K562 (cell line): ENCODE measurements around the gene SEC23IP. TPM values are rescaled to one million over a fixed set of nuclear protein-coding genes. Genes with fewer than 3 reads are reported as not detected.
A peak's percentile ranks its signal among the peaks of the same experiment; 100 is the strongest.

Experiments
- CAMTA2 ChIP-seq: fragments of 250-450 bp; sonication (Bioruptor Pico); conservative IDR thresholded peaks from 2 replicates; pipeline ENCODE4 v1.5.1; 2022
- CSDE1 ChIP-seq, 2 experiments: fragments of 450-650 bp; IDR thresholded peaks; 2 replicates each; pipeline ENCODE4 v1.6.1; 2016; ENCODE audit warnings: mild to moderate bottlenecking in 1 of 2
- E2F1 ChIP-seq: sonication (generic); formaldehyde crosslinking; IDR thresholded peaks from 2 replicates; pipeline ENCODE4 v1.8.1; 2023; ENCODE audit warnings: mild to moderate bottlenecking, missing genetic modification reagents, moderate library complexity
- ERF ChIP-seq: fragments of 450-650 bp; formaldehyde crosslinking; IDR thresholded peaks from 2 replicates; pipeline ENCODE4 v1.4.0; 2020; ENCODE audit warnings: mild to moderate bottlenecking, mixed read lengths
- MCM5 ChIP-seq: fragments of 450-650 bp; IDR thresholded peaks from 2 replicates; pipeline ENCODE4 v1.6.1; 2016; ENCODE audit warnings: low read depth
- MEF2A ChIP-seq: IDR thresholded peaks from 2 replicates; pipeline ENCODE4 v1.6.1; 2011; ENCODE audit warnings: low read depth, mild to moderate bottlenecking, low read length, moderate library complexity; ENCODE audit not compliant: control insufficient read depth
- MEIS2 ChIP-seq: fragments of 450-650 bp; IDR thresholded peaks from 2 replicates; pipeline ENCODE4 v1.6.1; 2014; ENCODE audit warnings: mild to moderate bottlenecking; ENCODE audit not compliant: partially characterized antibody
- NFATC3 ChIP-seq: fragments of 450-650 bp; IDR thresholded peaks from 2 replicates; pipeline ENCODE4 v1.6.1; 2017; ENCODE audit warnings: mild to moderate bottlenecking
- NFIC ChIP-seq: fragments of 450-650 bp; IDR thresholded peaks from 2 replicates; pipeline ENCODE4 v1.6.1; 2017; ENCODE audit warnings: mild to moderate bottlenecking, inconsistent platforms
- POLR3G ChIP-seq: IDR thresholded peaks from 2 replicates; pipeline ENCODE4 v1.6.1; 2011; ENCODE audit not compliant: insufficient read length, insufficient replicate concordance; ENCODE audit errors: extremely low read depth
- PTTG1 ChIP-seq: fragments of 450-650 bp; IDR thresholded peaks from 2 replicates; pipeline ENCODE4 v1.6.1; 2016; ENCODE audit warnings: low read depth, mild to moderate bottlenecking, missing genetic modification characterization, missing compliant biosample characterization
- RBM25 ChIP-seq: fragments of 200-400 bp; formaldehyde crosslinking; IDR thresholded peaks from 2 replicates; pipeline ENCODE4 v1.6.1; 2018; ENCODE audit warnings: low read length, low read depth, moderate library complexity; ENCODE audit not compliant: severe bottlenecking
- RERE ChIP-seq: sonication (generic); formaldehyde crosslinking; IDR thresholded peaks from 2 replicates; pipeline ENCODE4 v1.8.0; 2023; ENCODE audit warnings: missing genetic modification reagents, mild to moderate bottlenecking, borderline replicate concordance
- TBL1XR1 ChIP-seq, 2 experiments: IDR thresholded peaks; 2 replicates each; pipeline ENCODE4 v1.6.1; 2012; ENCODE audit warnings: improper control_type of control experiment in 2 of 2, low read length in 2 of 2, mild to moderate bottlenecking in 1 of 2
- TEAD4 ChIP-seq, 2 experiments: sonication (generic) in 1 of 2; formaldehyde crosslinking in 1 of 2; IDR thresholded peaks; 2 replicates each; pipeline versions ENCODE4 v1.6.1 to v1.8.0; 2012 to 2022; ENCODE audit warnings: borderline replicate concordance in 1 of 2, inconsistent platforms in 1 of 2, low read length in 1 of 2, mild to moderate bottlenecking in 1 of 2, missing genetic modification reagents in 1 of 2
- TRIM25 ChIP-seq: fragments of 450-650 bp; IDR thresholded peaks from 2 replicates; pipeline ENCODE4 v1.7.0; 2016; ENCODE audit warnings: borderline replicate concordance
- WHSC1 ChIP-seq: IDR thresholded peaks from one replicate; pipeline ENCODE4 v1.6.1; 2012; ENCODE audit warnings: low read length, control low read depth, inconsistent platforms
- ZBTB12 ChIP-seq: fragments of 250-450 bp; sonication (Bioruptor Pico); IDR thresholded peaks from 2 replicates; pipeline ENCODE4 v1.4.0; 2020
- polyA plus RNA-seq, 8 experiments: library from polyadenylated mRNA; depleted of rRNA in 4 of 8; stranded (reverse) in 5 of 8; unstranded in 3 of 8; fragments of >200 nt; fragmentation: Nextera tagmentation in 2 of 8; fragmentation: Illumina TruSeq in 1 of 8; extraction: Ambion mirVana in 2 of 8; extraction: Trizol in 1 of 8; gene quantifications; 2 replicates each; pipeline versions ENCODE4 v1.2.1 to v1.2.3, GENCODE V29; 2011 to 2014; ENCODE audit warnings: inconsistent platforms in 1 of 8, missing spikeins in 1 of 8
- total RNA-seq, 7 experiments: library from RNA; depleted of rRNA in 6 of 7; stranded (reverse); fragments of >200 nt in 6 of 7; fragmentation: Illumina TruSeq in 2 of 7; extraction: Trizol in 2 of 7; gene quantifications; 2 replicates each; pipeline versions ENCODE4 v1.2.1 to v1.2.3, GENCODE V29; 2011 to 2021; ENCODE audit warnings: low replicate concordance in 1 of 7

SEC23IP gene
- total and polyA plus RNA-seq, 9 of the 15 experiments (the other 6 are each of a cell fraction or from before 2014, with no cell fraction given) = 15.8 to 38.4 (median 22.5) TPM

GRCh38 chr10:119892188-119893065 lies at the start of gene SEC23IP (continued):
- TF ChIP-seq RERE (CRISPR knock-in tag) (no peak), TBL1XR1 (IDR thresholded peaks at IDR 0.05; ENCODE audit: low read length in 2 of 2) (no peak), NFIC (no peak; the same call in 1 of the 2 replicates), TEAD4 (IDR thresholded peaks at IDR 0.05; ENCODE audit: low read length) (0 out of 2 replicates have a peak, but pooled peaks have one; percentile 20), TEAD4 (CRISPR knock-in tag; IDR thresholded peaks at IDR 0.05; ENCODE audit: borderline replicate concordance) (no peak), RBM25 (no peak), MEF2A (no peak), E2F1 (CRISPR knock-in tag) (no peak), POLR3G (no peak), CAMTA2 (CRISPR knock-in tag) (no peak), ZBTB12 (no peak), TRIM25 (no peak), WHSC1 (no peak), PTTG1 (tag) (no peak), NFATC3 (no peak), MEIS2 (peak; percentile 64), MCM5 (no peak), ERF (no peak), CSDE1 (IDR thresholded peaks at IDR 0.05) (no peak)
